NCI-H446 (cell line): ENCODE measurements around the gene HYCC1.
"Not testable (repeated sequence)": the region's sequence is repeated elsewhere in the genome, so short reads cannot be mapped to it uniquely, and the experiment has no call there.

Experiments used
- DNase-seq, 2 experiments: peaks; one replicate each; lab custom pipeline; 2025; lab: John Stamatoyannopoulos, UW

The HYCC1 gene

GRCh38 chr7:22985436-22985835 is 28.5 kb downstream of the HYCC1 start:
- DNase-seq: no peak

GRCh38 chr7:22983257-22983855 is 30.6 kb downstream of the HYCC1 start:
- DNase-seq: no peak

GRCh38 chr7:22980422-22980821 is 33.5 kb downstream of the HYCC1 start:
- DNase-seq: no peak

- DNase-seq: no peak
Measured at GRCh38 chr7:22979861-22980260, 34.1 kb downstream of the HYCC1 start.

GRCh38 chr7:22979251-22979650 is 34.7 kb downstream of the HYCC1 start:
- DNase-seq: no peak

GRCh38 chr7:22974636-22975035 is 39.3 kb downstream of the HYCC1 start:
- not testable (repeated sequence) for DNase-seq

- no peak for DNase-seq
Measured at GRCh38 chr7:22972207-22972606, 41.7 kb downstream of the HYCC1 start.

GRCh38 chr7:22969010-22969431 is 44.9 kb downstream of the HYCC1 start:
- DNase-seq: no peak
